ENCODE data around the gene MMP27.

DNA sequence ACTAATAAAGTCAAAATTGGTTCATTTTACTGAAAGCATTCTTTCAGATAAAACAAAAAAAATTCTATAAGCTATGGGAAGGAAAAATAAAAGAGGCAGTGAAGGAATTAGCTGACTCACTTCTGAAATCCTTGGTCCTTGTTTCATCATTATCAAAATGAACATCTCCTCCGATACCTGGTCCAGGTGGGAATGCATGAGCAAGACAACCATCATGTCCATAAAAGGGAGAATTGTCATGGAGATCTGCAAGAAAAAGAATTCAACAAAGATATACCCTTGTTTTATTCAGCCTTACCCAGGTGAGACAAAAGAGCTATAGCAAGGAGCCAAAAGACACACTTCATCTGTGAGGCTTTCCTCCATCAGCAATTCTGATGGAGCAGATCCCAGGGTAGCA lies 47.7 kb upstream of the MMP27 start:
- no peak for TF ChIP-seq MXI1 (conservative IDR thresholded peaks at IDR 0.05; ENCODE audit: poor library complexity, severe bottlenecking)
- TF ChIP-seq, protein P1, sequence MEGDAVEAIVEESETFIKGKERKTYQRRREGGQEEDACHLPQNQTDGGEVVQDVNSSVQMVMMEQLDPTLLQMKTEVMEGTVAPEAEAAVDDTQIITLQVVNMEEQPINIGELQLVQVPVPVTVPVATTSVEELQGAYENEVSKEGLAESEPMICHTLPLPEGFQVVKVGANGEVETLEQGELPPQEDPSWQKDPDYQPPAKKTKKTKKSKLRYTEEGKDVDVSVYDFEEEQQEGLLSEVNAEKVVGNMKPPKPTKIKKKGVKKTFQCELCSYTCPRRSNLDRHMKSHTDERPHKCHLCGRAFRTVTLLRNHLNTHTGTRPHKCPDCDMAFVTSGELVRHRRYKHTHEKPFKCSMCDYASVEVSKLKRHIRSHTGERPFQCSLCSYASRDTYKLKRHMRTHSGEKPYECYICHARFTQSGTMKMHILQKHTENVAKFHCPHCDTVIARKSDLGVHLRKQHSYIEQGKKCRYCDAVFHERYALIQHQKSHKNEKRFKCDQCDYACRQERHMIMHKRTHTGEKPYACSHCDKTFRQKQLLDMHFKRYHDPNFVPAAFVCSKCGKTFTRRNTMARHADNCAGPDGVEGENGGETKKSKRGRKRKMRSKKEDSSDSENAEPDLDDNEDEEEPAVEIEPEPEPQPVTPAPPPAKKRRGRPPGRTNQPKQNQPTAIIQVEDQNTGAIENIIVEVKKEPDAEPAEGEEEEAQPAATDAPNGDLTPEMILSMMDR (IDR thresholded peaks at IDR 0.05; ENCODE audit: poor library complexity, severe bottlenecking), result no peak
- no peak for TF ChIP-seq TAF1 (IDR thresholded peaks at IDR 0.05; ENCODE audit: low read depth)
- no peak for TF ChIP-seq POLR2AphosphoS5 (IDR thresholded peaks at IDR 0.05)
- TF ChIP-seq SMC3 (conservative IDR thresholded peaks at IDR 0.05; ENCODE audit: poor library complexity), result no peak
